Motor neuron (in vitro differentiated cells): ENCODE measurements around the gene WDSUB1. TPM values are rescaled to one million over a fixed set of nuclear protein-coding genes. Genes with fewer than 3 reads are reported as not detected.
A peak's percentile ranks its signal among the peaks of the same experiment; 100 is the strongest.

Experiments
- ATAC-seq, 8 experiments: fragments of 200-7000 bp; cut with Tn5 transposase; replicated peaks in 6 of 8; 2 replicates each; pipeline ENCODE4 v1.8.0; 2021; ENCODE audit warnings: mild to moderate bottlenecking in 8 of 8, moderate library complexity in 8 of 8
- H3K27ac ChIP-seq, 2 donors: fragments of 250-450 bp; sonication (Bioruptor Pico); 2 replicates each; pipeline ENCODE4 v1.9.0; 2021; ENCODE audit warnings: antibody characterized with exemption in 2 of 2, mild to moderate bottlenecking in 2 of 2, moderate library complexity in 1 of 2
- H3K4me1 ChIP-seq, 2 donors: fragments of 250-450 bp; sonication (Bioruptor Pico); replicated peaks in 1 of 2; 2 replicates each; pipeline ENCODE4 v1.6.1; 2021; ENCODE audit warnings: antibody characterized with exemption in 2 of 2, mild to moderate bottlenecking in 2 of 2, moderate library complexity in 1 of 2
- H3K4me3 ChIP-seq, 5 donors: fragments of 250-450 bp; sonication (Bioruptor Pico); 2 replicates each; pipeline ENCODE4 v1.9.0; 2021; ENCODE audit warnings: antibody characterized with exemption in 5 of 5, mild to moderate bottlenecking in 5 of 5, moderate library complexity in 4 of 5
- WGBS, 10 experiments: fragments of 450-650 bp; shearing (Covaris generic); methylation state at CpG; one replicate each; pipeline ENCODE4 v1.0.0; 2022; 5-methylcytosine and 5-hydroxymethylcytosine counted together
- in situ Hi-C, 9 experiments: fragments of 400-800 bp; cut with MboI; loops; one replicate each; pipeline ENCODE4 v1.15.0; 2021; ENCODE audit warnings: low sequenced_read_pairs in 9 of 9, low pct_unique_long_range_greater_than_20kb in 2 of 9; ENCODE audit not compliant: unreplicated experiment in 9 of 9
- total RNA-seq, 8 experiments: library from RNA; unstranded; fragments of 300-600 nt; gene quantifications; 2 replicates each; pipeline versions ENCODE4 v1.2.3 to v1.2.4, GENCODE V29; 2022

WDSUB1 gene
- total RNA-seq, 8 experiments from 2014 or later, result 4.8 to 12.6 (median 8.6) TPM

DNA sequence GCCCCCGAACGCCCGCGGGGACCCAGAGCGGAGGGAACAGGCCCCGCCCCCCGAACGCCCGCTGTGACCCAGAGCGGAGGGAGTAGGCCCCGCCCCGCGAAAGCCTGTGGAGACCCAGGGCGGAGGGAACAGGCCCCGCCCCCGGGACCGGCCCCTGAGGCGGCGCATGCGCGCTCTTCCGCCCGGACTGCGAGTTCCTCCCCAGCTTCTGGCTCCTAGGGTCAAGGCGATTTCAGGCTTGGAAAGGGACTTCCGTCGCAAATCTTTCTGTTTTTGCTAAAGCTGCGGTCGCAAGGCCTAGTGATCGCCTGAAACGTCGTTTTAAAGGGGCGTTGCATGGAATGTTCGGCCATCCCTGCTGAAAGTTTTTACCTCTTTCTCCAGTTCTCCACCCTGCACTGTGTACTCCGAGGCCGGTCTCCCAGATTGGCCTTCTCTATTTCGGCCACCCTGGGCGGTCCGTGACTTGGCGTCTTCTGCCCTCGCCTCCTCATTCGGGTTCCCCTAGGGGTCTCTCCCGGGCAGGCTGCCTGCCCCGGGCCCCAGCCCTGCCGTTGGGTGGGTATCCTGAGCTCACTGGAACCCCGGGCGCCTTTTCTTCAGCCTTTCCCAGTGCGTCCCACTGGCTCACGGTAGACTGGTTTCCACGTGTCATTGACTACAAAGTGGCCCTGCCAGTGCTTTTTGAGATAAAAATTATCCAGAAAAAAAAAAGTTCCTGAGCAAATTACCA lies 372 bp upstream of the WDSUB1 start:
- H3K27ac ChIP-seq, result peak overlapping the region; percentile 49 to 89
- H3K4me1 ChIP-seq, result peaks cover 15 to 23% of the 10 kb centered on the region in 2 donors
- H3K4me3 ChIP-seq, result peak overlapping the region; percentile 62 to 94 (median 84)
- peak; percentile 79 to 93 (median 90) for ATAC-seq
- WGBS, 10 experiments, result 0 to 14% (median 10%) methylated on average over 2 to 11 of the region's 50 CpGs; no CpG with 5 or more reads in 3 of the 10 experiments
- in situ Hi-C loops, result no loop called here

DNA sequence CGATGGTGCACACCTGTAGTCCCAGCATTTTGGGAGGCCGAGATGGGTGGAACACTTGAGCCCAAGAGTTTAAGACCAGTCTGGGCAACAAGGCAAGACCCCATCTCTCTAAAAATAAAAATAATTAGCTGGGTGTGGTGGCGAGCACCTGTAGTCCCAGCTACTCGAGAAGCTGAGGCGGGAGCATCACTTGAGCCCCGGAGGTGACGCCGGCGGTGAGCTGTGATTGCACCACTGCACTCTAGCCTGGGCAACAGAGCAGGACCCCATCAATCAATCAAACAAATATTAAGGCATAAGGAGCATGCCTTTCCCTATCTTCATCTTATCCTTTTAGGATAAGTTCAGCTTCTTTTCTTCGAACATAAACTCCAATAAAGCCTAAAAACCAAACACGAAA lies 1.1 kb downstream of the WDSUB1 start:
- Histone ChIP-seq H3K27ac (no peak overlapping the region), H3K4me1 (peaks cover 6 to 16% of the 10 kb centered on the region in 2 donors), H3K4me3 (peak overlapping the region; percentile 62 to 94 (median 84))
- in situ Hi-C loops, result no loop called here
- 50 to 97% (median 86%) methylated on average over 2 to 8 of the region's 11 CpGs; no CpG with 5 or more reads in 2 of the 10 experiments for WGBS, 10 experiments
- no peak for ATAC-seq

DNA sequence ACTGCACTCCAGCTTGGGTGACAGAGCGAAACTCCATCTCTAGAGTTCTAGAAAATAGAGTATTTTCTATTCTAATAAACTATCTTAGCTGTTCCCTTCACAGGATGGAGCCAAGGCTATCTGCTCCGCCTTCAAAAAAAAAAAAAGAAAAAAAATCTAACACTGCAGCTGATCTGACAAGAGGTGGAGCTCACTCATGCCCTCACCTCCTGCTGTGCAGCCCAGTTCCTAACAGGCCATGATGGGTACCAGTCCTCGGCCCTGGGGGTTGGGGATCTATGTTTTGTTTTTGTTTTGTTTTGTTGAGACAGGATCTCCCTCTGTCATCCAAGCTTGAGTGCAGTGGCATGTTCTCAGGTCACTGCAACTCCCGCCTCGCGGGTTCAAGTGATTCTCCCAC lies 3.0 kb downstream of the WDSUB1 start:
- WGBS, 10 experiments, result 75 to 90% (median 85%) methylated on average over 2 to 4 of the region's 6 CpGs; no CpG with 5 or more reads in 6 of the 10 experiments

DNA sequence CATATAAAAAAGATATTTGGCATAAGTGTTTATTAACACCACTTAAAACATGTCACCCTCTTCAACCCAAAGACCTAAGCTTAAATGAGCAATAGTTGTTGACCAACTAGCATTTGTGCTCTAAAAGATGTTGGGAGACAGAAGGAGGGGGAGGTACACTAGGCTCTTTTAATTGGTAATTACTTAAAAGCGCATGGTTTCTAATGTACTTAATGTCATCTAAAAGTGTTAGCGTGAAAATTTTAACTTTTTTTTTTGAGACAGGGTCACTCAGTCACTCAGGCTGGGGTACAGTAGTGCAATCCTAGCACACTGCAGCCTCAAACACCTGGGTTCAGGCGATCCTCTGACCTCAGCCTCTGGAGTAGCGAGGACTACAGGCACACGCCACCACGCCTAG lies 5.5 kb downstream of the WDSUB1 start:
- 80 to 98% (median 93%) methylated on average over 2 to 6 of the region's 6 CpGs; no CpG with 5 or more reads in 1 of the 10 experiments for WGBS, 10 experiments
- in situ Hi-C loops, result no loop called here
- ATAC-seq, result no peak
- Histone ChIP-seq H3K4me3 (no peak overlapping the region), H3K4me1 (peaks cover 5 to 12% of the 10 kb centered on the region in 2 donors), H3K27ac (no peak overlapping the region)

More for the DNA sequence above, 3.0 kb downstream of the WDSUB1 start:
- Histone ChIP-seq H3K4me3 (no peak overlapping the region), H3K27ac (no peak overlapping the region), H3K4me1 (peaks cover 5 to 15% of the 10 kb centered on the region in 2 donors)
- ATAC-seq, result no peak
- in situ Hi-C loops, result no loop called here

DNA sequence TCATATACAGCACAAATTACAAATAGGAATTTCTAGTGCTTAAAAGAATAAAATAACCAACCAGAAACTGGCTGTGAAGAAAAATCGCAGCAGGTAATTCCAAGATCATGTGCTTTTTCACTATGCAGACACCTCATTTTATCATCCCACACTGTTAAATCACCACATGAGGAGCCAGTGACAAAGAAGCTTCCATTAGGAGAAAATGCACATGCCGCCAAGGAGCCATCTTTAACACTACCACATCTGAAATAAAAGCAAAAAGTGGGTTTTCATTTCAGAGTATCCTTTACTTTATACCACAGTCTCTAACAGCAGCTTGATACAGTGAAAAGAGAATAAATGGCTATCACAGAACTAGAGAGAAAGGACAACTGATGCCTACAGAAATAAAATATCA lies 6.8 kb downstream of the WDSUB1 start:
- no peak overlapping the region for H3K4me3 ChIP-seq
- H3K4me1 ChIP-seq, result peaks cover 1% of the 10 kb centered on the region in 2 donors
- 89 to 100% (median 98%) methylated on average over 1 to 2 of the region's 2 CpGs for WGBS, 10 experiments
- no peak for ATAC-seq
- in situ Hi-C loops, result no loop called here
- H3K27ac ChIP-seq, result no peak overlapping the region

DNA sequence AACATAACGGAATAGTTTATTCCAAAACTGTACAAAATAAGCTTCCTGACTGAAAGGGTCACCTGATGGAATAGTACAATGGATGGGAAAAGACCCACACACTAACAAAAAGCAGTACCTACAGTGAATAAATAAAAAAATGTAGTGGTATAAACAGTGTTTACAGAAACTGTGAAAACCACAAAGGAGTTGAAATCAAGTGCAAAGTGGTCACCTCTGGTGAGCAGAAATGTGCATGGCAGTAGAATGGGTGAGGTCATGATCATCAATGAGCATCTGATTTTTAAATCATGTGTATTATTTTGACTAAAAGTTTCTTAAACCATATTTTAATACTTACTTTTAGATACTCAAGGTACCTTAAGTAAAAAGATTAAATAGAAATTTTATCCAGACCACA lies 11.4 kb downstream of the WDSUB1 start:
- Histone ChIP-seq H3K27ac (no peak overlapping the region), H3K4me1 (peaks cover 0 to 3% of the 10 kb centered on the region in 2 donors), H3K4me3 (no peak overlapping the region)
- no peak for ATAC-seq
- in situ Hi-C loops, result no loop called here
- WGBS, 10 experiments, result 71 to 100% (median 100%) methylated on average over 1 of the region's 1 CpG

DNA sequence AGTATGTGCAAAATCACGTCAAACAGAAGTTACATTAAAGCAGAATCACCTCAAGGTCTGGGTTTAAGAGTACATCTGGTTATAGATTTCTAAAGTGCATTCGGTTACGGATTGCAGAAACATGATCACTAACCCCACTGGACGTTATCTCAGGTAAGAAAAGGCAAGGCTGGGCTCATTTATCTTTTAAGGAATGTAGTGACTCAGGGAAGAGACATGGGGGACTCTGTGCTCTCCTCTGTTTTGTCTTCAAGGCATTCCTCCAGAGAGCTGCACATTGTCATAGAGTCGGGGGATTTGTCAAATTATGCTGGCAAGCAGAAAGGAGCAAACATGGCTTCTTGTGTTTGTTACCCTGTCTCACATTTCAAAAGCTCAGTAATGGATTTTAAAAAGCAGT lies 14.3 kb downstream of the WDSUB1 start:
- no peak overlapping the region for H3K4me3 ChIP-seq
- in situ Hi-C loops, result no loop called here
- H3K4me1 ChIP-seq, result peaks cover 0 to 3% of the 10 kb centered on the region in 2 donors
- peak in 2 of 8 experiments; percentile 46 to 91 for ATAC-seq
- H3K27ac ChIP-seq, result no peak overlapping the region
- WGBS, 10 experiments, result 46 to 100% (median 74%) methylated on average over 1 to 5 of the region's 5 CpGs; no CpG with 5 or more reads in 1 of the 10 experiments

DNA sequence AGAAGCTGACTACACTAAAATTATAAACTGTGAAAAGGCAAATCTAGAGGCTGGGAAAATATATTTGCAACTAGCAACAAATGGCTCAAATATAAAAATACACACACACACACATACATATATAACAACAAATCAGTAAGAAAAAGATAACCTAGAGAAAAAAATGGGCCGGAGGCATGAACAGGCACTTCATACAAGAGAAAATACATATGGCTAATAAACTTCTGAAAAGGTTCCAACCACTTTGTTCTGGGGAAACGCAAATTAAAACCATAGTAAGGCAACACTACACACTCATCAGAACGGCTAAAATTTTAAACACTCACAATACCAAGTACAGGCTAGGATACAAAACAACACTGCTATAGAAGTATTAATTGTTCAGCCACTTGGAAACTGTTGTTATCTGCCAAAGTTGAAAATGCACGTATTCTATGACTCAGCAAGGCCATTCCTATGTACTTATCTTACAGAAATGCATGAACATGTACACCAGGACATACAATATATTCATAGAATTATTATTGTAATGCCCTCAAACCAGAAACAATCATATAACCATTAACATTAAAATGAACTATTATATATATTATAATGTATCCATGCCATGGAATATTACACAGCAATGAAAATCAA lies 15.6 kb downstream of the WDSUB1 start:
- H3K4me3 ChIP-seq, result no peak overlapping the region
- H3K4me1 ChIP-seq, result peaks cover 0 to 3% of the 10 kb centered on the region in 2 donors
- 78 to 100% (median 100%) methylated on average over 2 to 4 of the region's 4 CpGs; no CpG with 5 or more reads in 1 of the 10 experiments for WGBS, 10 experiments
- in situ Hi-C loops, result no loop called here
- ATAC-seq, result no peak
- no peak overlapping the region for H3K27ac ChIP-seq

DNA sequence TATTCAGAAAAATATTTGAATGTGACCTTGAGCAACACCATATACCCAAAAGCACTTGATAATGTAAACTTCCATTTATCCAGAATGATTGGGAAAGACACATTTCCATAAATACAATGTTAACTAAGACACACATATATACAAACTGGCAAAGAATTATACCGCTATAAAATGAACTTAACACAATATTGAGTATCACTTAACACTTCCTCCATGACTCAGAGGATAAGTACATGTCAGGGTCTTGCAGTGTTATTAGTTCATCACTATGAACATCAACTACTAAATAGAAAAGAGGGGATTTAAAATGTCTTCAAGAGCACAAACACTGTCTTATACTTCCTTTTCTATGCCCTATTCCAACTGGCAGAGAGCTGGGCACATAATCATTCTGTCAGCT lies 18.6 kb downstream of the WDSUB1 start:
- in situ Hi-C loops, result no loop called here
- no peak overlapping the region for H3K27ac ChIP-seq
- 80 to 100% (median 100%) methylated on average over 1 of the region's 1 CpG; no CpG with 5 or more reads in 3 of the 10 experiments for WGBS, 10 experiments
- peaks cover 0 to 3% of the 10 kb centered on the region in 2 donors for H3K4me1 ChIP-seq
- no peak overlapping the region for H3K4me3 ChIP-seq
- ATAC-seq, result no peak

DNA sequence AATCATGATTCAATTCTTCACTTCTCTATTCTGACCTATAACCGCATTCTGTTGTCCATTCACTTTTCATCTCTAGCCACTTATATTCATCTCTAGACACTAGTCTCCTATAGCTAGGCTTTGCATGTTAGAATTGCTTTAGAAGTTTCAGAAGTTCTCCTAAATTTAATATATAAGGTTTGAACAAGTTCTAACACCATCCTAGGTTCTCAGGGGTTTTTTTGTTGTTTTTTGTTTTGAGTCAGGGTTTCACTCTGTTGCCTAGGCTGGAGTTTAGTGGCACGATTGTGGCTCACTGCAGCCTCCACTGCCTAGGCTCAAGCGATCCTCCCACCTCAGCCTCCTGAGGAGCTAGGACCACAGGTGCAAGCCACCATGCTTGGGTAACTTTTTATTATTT lies 19.9 kb downstream of the WDSUB1 start:
- 78 to 100% (median 100%) methylated on average over 1 to 3 of the region's 3 CpGs; no CpG with 5 or more reads in 1 of the 10 experiments for WGBS, 10 experiments
- no peaks in the 10 kb centered on the region for H3K4me1 ChIP-seq
- in situ Hi-C loops, result no loop called here
- no peak for ATAC-seq
- H3K27ac ChIP-seq, result no peak overlapping the region
- H3K4me3 ChIP-seq, result no peak overlapping the region

DNA sequence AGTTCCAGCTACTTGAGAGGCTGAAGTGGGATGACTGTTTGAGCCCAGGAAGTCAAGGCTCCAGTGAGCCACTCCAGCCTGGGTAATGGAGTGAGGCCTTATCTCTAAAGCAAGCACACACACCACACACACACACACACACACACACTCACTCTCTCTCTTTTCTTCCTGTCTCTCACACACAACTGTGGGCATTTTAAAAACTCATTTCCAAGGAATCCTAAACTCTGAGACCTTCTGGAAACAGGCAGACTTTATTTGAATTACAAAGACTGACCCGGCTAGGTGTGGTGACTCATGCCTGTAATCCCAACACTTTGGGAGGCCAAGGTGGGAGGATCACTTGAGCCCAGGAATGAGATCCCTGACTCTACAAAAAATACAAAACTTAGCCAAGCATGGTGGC lies 21.3 kb downstream of the WDSUB1 start:
- 0 to 50% (median 20%) methylated on average over 1 of the region's 1 CpG; no CpG with 5 or more reads in 3 of the 10 experiments for WGBS, 10 experiments
- H3K4me1 ChIP-seq, result no peaks in the 10 kb centered on the region
- no peak overlapping the region for H3K27ac ChIP-seq
- ATAC-seq, result no peak
- H3K4me3 ChIP-seq, result no peak overlapping the region
- in situ Hi-C loops, result no loop called here

DNA sequence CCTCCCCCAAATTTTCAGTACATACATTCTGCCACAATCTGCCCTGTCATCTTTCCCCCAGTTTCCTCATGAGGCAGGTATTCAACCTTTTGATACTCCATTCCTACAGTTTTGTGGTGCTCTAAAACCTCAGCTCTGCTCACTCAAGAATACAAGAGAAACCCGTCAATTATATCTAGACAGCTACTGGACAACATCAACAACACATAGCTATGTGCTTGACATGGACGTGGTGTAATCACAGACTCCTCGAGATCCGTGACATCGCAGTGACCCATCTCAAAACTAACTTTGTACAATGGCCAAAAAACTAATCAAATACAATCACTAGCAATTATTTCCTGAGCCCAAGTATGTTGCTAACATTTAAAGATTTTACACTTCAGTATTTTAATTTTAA lies 23.6 kb downstream of the WDSUB1 start:
- Histone ChIP-seq H3K4me3 (no peak overlapping the region), H3K4me1 (no peaks in the 10 kb centered on the region), H3K27ac (no peak overlapping the region)
- in situ Hi-C loops, result no loop called here
- WGBS, 10 experiments, result 58 to 100% (median 88%) methylated on average over 1 to 5 of the region's 5 CpGs; no CpG with 5 or more reads in 2 of the 10 experiments
- ATAC-seq, result no peak

DNA sequence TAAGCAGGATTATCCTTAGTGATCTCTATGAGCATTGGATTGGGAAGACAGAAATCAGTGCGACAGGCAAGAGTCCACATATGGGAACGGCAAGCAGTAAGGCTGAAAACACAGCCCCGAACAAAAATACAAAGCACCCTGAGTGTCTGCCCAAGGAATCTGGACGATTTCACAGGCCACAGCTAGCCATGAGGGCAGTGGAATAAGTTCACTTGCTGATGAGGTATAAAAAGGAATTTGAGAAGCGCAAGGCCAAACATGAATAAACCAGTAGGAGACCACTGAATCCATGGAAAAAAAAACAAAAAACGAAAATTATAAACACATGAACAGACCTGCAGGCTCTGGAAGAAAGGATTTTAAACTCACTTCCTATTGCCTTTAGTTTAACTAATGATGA lies 24.3 kb downstream of the WDSUB1 start:
- ATAC-seq, result no peak
- 33 to 100% (median 78%) methylated on average over 1 to 6 of the region's 6 CpGs for WGBS, 10 experiments
- no peaks in the 10 kb centered on the region for H3K4me1 ChIP-seq
- H3K4me3 ChIP-seq, result no peak overlapping the region
- in situ Hi-C loops, result no loop called here
- H3K27ac ChIP-seq, result no peak overlapping the region
